ENCODE results near the gene HIPK4. TPM values are rescaled to one million over a fixed set of nuclear protein-coding genes. Genes with fewer than 3 reads are reported as not detected.

HIPK4 gene
- total RNA-seq, 1 experiment from 2014 or later = 0.15 TPM

DNA sequence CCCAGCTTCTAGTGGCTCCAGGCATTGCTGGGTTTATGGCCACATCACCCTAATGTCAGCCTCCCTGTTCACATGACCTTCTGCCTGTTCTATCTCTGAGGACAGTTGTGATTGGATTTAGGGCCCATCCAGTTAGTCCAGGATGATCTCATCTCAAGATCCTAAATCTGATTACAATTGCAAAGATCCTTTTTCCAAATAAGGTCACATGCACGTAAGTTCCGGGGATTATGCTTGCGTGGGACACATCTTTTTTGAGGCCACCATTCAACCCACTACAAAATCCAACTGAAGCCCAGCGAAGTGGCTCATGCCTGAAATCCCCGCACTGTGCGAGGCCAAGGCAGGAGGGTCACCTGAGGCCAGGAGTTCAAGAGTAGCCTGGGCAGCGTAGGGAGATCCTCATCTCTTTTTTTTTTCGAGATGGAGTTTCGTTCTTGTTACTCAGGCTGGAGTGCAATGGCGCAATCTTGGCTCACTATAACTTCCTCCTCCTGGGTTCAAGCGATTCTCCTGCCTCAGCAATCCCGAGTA is 29.2 kb downstream of the HIPK4 start:
- Histone ChIP-seq H3K4me1 (ENCODE audit: insufficient read depth, low read length, poor library complexity, severe bottlenecking) (no peaks in the 10 kb centered on the region), H3K36me3 (ENCODE audit: insufficient read depth, low read length, poor library complexity, severe bottlenecking) (no peaks in the 10 kb centered on the region), H3K4me3 (ENCODE audit: low read depth, low read length, poor library complexity, severe bottlenecking) (no peak overlapping the region), H3K27me3 (replicated peaks; ENCODE audit: insufficient read depth, low read depth, low read length, poor library complexity) (no peaks in the 10 kb centered on the region), H3K27ac (ENCODE audit: low read depth, low read length, poor library complexity, severe bottlenecking) (no peak overlapping the region), H3K9me3 (ENCODE audit: low read depth, low read length, poor library complexity, severe bottlenecking) (no peaks in the 10 kb centered on the region)
- ChIA-PET CTCF (no interaction called here), POLR2A (ENCODE audit: low non-redundant PET) (no interaction called here)
- intact Hi-C loops (cut with micrococcal nuclease; ENCODE audit: unreplicated experiment) = no loop called here
- DNase-seq (ENCODE audit: low spot score) = no peak
- BruUV-seq (replicated peaks) = no TSS peak
- no peak for TF ChIP-seq EZH2 (IDR thresholded peaks at IDR 0.05; ENCODE audit: borderline replicate concordance, low read depth, low read length, poor library complexity, severe bottlenecking)
- TF ChIP-seq, protein P1, sequence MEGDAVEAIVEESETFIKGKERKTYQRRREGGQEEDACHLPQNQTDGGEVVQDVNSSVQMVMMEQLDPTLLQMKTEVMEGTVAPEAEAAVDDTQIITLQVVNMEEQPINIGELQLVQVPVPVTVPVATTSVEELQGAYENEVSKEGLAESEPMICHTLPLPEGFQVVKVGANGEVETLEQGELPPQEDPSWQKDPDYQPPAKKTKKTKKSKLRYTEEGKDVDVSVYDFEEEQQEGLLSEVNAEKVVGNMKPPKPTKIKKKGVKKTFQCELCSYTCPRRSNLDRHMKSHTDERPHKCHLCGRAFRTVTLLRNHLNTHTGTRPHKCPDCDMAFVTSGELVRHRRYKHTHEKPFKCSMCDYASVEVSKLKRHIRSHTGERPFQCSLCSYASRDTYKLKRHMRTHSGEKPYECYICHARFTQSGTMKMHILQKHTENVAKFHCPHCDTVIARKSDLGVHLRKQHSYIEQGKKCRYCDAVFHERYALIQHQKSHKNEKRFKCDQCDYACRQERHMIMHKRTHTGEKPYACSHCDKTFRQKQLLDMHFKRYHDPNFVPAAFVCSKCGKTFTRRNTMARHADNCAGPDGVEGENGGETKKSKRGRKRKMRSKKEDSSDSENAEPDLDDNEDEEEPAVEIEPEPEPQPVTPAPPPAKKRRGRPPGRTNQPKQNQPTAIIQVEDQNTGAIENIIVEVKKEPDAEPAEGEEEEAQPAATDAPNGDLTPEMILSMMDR (conservative IDR thresholded peaks at IDR 0.05; ENCODE audit: low read depth, low read length) = no peak

DNA sequence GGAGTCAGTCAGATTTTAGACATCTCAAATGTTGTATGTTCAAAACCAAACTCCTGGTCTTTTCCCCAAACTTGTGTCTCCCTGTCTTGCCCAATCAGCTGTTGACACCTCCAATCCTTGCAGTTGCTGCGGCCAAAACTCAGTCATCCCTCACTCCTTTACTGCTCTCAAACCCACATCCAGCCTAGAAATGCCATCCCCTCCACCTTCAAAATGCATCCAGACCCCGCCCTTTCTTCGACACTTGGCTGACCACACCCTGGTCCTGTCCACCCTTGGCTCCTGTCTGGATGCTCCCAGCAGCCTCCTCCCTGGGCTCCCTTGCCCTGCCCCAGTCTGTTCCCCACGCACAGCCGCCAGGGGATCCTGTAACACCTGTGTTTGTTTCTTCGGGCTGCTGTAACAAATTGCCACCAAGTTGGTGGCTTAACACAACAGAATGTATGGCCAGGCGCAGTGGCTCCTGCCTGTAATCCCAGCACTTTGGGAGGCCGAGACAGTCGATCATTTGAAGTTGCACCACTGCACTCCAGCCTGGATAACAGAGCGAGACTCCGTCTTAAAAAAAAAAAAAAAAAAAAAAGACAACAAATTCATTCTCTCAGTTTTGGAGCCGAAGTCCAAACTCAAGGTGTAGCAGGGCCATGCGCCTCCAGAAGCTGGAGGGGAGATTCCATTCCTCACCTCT is 29.8 kb downstream of the HIPK4 start:
- H3K27ac ChIP-seq (ENCODE audit: low read depth, low read length, poor library complexity, severe bottlenecking) = no peak overlapping the region
- ChIA-PET POLR2A (ENCODE audit: low non-redundant PET) (no interaction called here), CTCF (no interaction called here)
- no peaks in the 10 kb centered on the region for H3K36me3 ChIP-seq (ENCODE audit: insufficient read depth, low read length, poor library complexity, severe bottlenecking)
- DNase-seq (ENCODE audit: low spot score) = no peak
- no peaks in the 10 kb centered on the region for H3K27me3 ChIP-seq (replicated peaks; ENCODE audit: insufficient read depth, low read depth, low read length, poor library complexity)
- intact Hi-C loops (cut with micrococcal nuclease; ENCODE audit: unreplicated experiment) = no loop called here
- no peaks in the 10 kb centered on the region for H3K4me1 ChIP-seq (ENCODE audit: insufficient read depth, low read length, poor library complexity, severe bottlenecking)
- H3K9me3 ChIP-seq (ENCODE audit: low read depth, low read length, poor library complexity, severe bottlenecking) = no peaks in the 10 kb centered on the region
- no peak overlapping the region for H3K4me3 ChIP-seq (ENCODE audit: low read depth, low read length, poor library complexity, severe bottlenecking)
- TF ChIP-seq, protein P1 (conservative IDR thresholded peaks at IDR 0.05; ENCODE audit: low read depth, low read length) = no peak
- no TSS peak for BruUV-seq (replicated peaks)

DNA sequence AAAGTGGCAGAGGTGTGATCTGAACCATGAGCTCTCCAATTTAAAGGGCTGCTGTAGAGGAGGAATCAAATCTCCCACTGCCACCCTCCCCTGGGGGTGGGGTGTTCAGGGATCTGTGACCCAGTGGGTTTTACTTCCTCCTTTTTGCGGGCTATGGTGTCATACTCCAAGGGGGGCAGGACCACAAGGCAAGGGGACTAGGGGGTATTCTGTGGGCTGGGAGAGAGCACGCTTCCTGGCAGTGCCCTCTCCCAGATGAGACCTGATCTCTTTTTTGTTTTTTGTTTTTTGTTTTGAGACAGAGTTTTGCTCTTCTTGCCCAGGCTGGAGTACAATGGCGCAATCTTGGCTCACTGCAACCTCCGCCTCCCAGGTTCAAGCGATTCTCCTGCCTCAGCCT is 31.2 kb downstream of the HIPK4 start:
- H3K27me3 ChIP-seq (replicated peaks; ENCODE audit: insufficient read depth, low read depth, low read length, poor library complexity) = no peaks in the 10 kb centered on the region
- DNase-seq (ENCODE audit: low spot score) = no peak
- H3K27ac ChIP-seq (ENCODE audit: low read depth, low read length, poor library complexity, severe bottlenecking) = no peak overlapping the region
- no peaks in the 10 kb centered on the region for H3K9me3 ChIP-seq (ENCODE audit: low read depth, low read length, poor library complexity, severe bottlenecking)
- BruUV-seq (replicated peaks) = no TSS peak
- no peak for TF ChIP-seq EZH2 (IDR thresholded peaks at IDR 0.05; ENCODE audit: borderline replicate concordance, low read depth, low read length, poor library complexity, severe bottlenecking)
- TF ChIP-seq, protein P1 (conservative IDR thresholded peaks at IDR 0.05; ENCODE audit: low read depth, low read length) = no peak
- H3K4me3 ChIP-seq (ENCODE audit: low read depth, low read length, poor library complexity, severe bottlenecking) = no peak overlapping the region
- no peaks in the 10 kb centered on the region for H3K4me1 ChIP-seq (ENCODE audit: insufficient read depth, low read length, poor library complexity, severe bottlenecking)
- no peaks in the 10 kb centered on the region for H3K36me3 ChIP-seq (ENCODE audit: insufficient read depth, low read length, poor library complexity, severe bottlenecking)
- ChIA-PET POLR2A (ENCODE audit: low non-redundant PET) (no interaction called here), CTCF (no interaction called here)
- intact Hi-C loops (cut with micrococcal nuclease; ENCODE audit: unreplicated experiment) = no loop called here
